DMS 273 (cell line): ENCODE measurements around the gene RBM33.
A peak's percentile ranks its signal among the peaks of the same experiment; 100 is the strongest.

Source experiments
- DNase-seq: peaks from one replicate; lab custom pipeline; 2025; ENCODE audit not compliant: unreplicated experiment; lab: John Stamatoyannopoulos, UW

The RBM33 gene

GRCh38 chr7:155722118-155722517 lies 77.7 kb downstream of the RBM33 start:
- DNase-seq = no peak

DNA sequence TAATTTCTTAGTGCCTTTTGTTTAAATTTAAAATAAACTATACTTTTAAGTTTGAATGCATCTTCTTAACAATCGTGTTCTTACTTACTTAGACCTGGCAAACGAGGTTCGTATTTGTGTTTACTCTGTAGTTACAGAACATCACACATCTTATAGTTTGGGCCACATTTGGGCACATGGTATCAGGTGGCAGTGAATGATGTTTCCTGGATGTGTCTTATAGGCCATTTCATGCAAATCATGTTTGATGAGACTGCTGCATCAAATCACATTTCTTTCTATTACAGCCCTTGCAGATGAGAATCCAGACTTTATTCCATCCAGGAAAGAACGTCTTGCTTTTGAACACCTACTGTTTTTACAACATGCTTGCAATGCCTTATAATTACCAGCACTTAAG lies 78.5 kb downstream of the RBM33 start:
- DNase-seq = no peak

DNA sequence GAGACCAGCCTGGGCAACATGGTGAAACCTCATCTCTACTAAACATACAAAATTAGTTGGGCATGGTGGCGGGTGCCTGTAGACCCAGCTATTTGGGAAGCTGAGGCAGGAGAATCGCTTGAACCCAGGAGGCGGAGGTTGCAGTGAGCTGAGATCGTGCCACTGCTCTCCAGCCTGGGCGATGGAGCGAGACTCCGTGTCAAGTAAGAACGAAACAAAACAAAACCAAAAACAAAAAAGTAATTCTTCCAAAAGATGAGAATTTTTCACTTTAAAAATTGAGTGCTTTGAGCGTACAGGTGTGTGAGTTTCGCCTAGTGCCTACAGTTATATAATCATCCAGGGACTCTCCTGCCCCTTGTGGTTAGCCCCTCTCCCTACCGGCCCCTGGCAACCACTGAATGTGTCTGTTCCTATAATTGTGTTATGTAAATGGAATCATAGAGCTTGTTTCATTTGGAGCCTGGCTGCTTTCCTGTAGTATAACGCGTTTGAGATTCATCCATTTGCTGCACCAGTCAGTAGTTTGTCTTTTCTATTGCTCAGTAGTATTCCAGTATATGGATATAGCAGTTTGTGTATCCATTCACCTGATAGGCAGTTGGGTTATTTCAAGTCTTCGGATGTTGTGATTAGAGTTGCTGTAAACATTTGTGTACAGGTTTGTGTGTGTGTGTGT lies 80.0 kb downstream of the RBM33 start:
- DNase-seq = peak; percentile 40

- DNase-seq = no peak
These were observed 80.5 kb downstream of the RBM33 start for GRCh38 chr7:155725006-155725355.

- no peak for DNase-seq
These were observed 83.2 kb downstream of the RBM33 start for GRCh38 chr7:155727616-155728015.

GRCh38 chr7:155728116-155728515 lies 83.7 kb downstream of the RBM33 start:
- no peak for DNase-seq

GRCh38 chr7:155729847-155730246 lies 85.4 kb downstream of the RBM33 start:
- peak; percentile 67 for DNase-seq

GRCh38 chr7:155731380-155731779 lies 86.9 kb downstream of the RBM33 start:
- no peak for DNase-seq

- DNase-seq = no peak
These were observed 87.4 kb downstream of the RBM33 start for GRCh38 chr7:155731871-155732270.

GRCh38 chr7:155732286-155732685 lies 87.8 kb downstream of the RBM33 start:
- no peak for DNase-seq

GRCh38 chr7:155733582-155734444 lies 89.4 kb downstream of the RBM33 start:
- peak; percentile 37 for DNase-seq

- no peak for DNase-seq
These were observed 90.0 kb downstream of the RBM33 start for GRCh38 chr7:155734445-155734809.

- no peak for DNase-seq
These were observed 91.1 kb downstream of the RBM33 start for GRCh38 chr7:155735442-155736115.

GRCh38 chr7:155737590-155737989 lies 93.1 kb downstream of the RBM33 start:
- DNase-seq = no peak

DNA sequence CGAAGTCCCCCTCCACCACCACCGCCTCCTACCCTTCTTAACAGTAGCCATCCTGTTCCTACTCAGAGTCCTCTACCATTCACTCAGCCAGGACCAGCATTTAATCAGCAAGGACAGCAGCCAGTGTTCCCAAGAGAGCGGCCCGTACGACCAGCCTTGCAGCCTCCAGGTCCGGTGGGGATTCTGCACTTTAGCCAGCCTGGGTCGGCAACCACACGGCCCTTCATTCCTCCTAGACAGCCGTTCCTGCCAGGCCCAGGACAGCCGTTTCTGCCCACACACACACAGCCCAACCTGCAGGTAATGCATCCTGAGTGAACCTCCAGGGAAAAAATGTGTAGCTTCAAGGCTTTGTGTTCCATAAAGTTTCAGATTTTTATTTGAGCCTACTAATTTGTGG lies 93.6 kb downstream of the RBM33 start:
- DNase-seq = no peak

DNA sequence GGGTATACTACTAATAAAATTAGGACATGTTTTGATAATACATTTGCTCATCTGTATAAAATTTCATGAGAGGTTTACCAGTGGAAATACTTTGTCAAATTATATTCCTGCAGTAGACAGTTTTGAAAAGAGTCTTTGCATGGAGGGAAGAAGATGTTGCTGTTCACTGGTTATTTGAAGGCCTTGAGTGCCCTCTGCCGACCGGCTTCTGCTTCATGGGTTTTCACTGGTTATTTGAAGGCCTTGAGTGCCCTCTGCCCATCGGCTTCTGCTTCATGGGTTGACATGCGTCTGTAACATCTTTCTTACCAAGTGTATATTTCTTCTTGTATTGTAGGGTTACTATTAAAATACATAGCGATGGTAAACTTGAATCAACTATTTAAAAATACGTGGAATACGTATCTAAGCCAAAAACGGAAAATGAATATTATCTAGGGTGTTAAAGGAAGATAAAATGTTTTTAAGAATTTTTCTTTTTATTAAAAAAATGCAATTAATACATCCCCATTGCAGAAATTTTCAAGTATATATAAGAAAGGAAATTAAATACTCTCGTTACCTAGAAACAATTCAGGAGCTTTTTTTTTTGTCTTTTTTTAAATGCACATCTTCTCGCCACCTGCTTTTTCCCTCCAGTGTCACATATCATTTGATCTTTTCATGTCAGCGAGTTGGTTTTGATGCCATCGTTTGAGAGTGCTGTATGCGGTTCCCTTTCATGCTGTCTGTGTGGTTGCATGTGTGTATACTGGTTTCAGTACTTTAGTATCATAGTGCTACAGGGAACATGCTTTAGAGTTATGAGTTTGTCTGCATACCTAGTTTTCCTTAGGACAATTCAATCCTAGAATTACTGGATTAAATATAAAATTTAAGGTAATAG lies 94.4 kb downstream of the RBM33 start:
- DNase-seq = peak; percentile 85

- DNase-seq = no peak
These were observed 95.2 kb downstream of the RBM33 start for GRCh38 chr7:155739538-155740143.

DNA sequence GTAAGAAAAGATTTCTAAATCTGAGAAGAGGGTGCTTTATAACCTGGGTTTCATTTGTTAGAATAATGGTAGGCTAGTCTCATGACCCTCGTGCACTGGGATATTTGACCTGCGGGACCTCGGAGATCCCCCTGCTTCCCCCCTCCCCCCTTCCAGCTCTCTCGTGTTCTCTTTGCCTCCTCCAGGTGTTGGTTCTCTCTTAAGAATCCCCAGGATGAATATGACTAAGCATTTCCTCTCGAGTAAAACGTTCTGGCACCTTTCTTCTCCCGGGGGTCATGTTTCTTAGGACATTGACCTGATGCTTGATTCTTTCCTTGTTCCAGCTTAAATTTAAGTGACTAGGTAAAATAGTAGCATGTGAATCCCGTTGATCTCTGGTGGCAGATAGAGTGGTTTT lies 96.6 kb downstream of the RBM33 start:
- DNase-seq = no peak

- no peak for DNase-seq
These were observed 97.3 kb downstream of the RBM33 start for GRCh38 chr7:155741805-155742204.

- DNase-seq = no peak
These were observed 98.7 kb downstream of the RBM33 start for GRCh38 chr7:155743177-155743576.
